Upper lobe of right lung (tissue), 1 donor: ENCODE data around the gene EMX2. TPM values are rescaled to one million over a fixed set of nuclear protein-coding genes. Genes with fewer than 3 reads are reported as not detected.

Source experiments
- ATAC-seq: fragments of 200-7000 bp; cut with Tn5 transposase; one replicate; pipeline ENCODE4 v1.9.1; 2020; ENCODE audit warnings: mild to moderate bottlenecking, moderate library complexity
- DNase-seq: peaks from one replicate; pipeline ENCODE4 v3.0.0-alpha.2; 2020
- H3K27ac ChIP-seq: fragments of 200-600 bp; one replicate; pipeline ENCODE4 v1.8.0; 2022
- H3K27me3 ChIP-seq: fragments of 200-600 bp; one replicate; pipeline ENCODE4 v1.8.0; 2022; ENCODE audit warnings: mild to moderate bottlenecking
- H3K36me3 ChIP-seq: fragments of 200-600 bp; one replicate; pipeline ENCODE4 v1.8.0; 2022
- H3K4me1 ChIP-seq: fragments of 200-600 bp; one replicate; pipeline ENCODE4 v1.8.0; 2022
- H3K4me3 ChIP-seq: fragments of 200-600 bp; one replicate; pipeline ENCODE4 v1.8.0; 2022; ENCODE audit warnings: mild to moderate bottlenecking
- H3K9me3 ChIP-seq: fragments of 200-600 bp; one replicate; pipeline ENCODE4 v1.8.0; 2022
- intact Hi-C: fragments of 100-400 bp; cut with DNase I; formaldehyde crosslinking; loops from one replicate; pipeline ENCODE4 v1.11.0; 2022
- total RNA-seq: library from RNA; stranded (reverse); fragmentation: NEBNext Ultra II Directional; extraction: Animal tissue kit (Norgen Biotek cat#: 25700); gene quantifications from one replicate; pipeline ENCODE4 v1.2.1, GENCODE V29; 2021
- TF ChIP-seq, protein P1 (sequence below): fragments of 200-600 bp; IDR thresholded peaks from one replicate; pipeline ENCODE4 v1.8.0; 2022; ENCODE audit warnings: antibody characterized with exemption
- donor health status: DM: no; HTN: yes; CAD: no; lungs with severe emphysema.

EMX2 gene
- total RNA-seq, 1 donor from 2014 or later: not detected

DNA sequence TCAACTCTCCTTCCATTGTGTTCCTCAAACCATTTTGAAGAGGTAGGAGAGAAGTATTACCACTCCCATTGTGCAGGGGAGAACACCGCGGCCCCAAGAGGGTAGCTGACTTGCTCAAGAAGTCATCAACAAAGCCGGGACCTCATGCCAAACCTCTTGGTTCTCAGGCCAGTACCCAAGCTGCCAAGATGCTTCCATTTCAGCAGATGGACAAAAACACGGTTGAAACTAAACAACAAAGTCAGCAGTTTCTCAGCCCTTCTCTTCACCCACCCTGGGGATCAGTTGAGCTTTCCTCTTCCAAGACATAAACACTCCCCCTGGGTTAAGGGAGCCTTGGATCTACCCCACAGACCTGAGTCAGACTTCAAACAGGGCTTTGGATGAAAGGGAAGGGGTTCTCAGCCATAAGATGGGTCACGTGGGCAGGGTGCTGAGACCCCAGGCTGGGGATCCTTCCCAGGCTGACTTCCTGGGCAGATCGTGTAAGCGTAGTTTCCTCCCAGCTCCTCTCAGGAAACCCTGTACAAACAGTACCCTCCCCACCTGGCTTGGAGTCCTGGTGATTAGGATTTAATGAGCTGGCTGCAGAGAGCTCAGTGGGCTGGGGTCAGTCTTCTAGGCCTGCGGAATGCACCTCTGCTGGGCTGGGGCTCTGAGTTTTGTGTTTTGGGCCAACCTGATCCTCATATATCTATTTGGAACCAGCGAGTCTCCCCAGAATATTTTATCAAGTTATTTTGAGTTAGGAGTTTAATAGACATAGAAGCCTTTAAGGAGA lies 27.3 kb downstream of the EMX2 start:
- Histone ChIP-seq H3K27ac (no peak overlapping the region), H3K9me3 (no peaks in the 10 kb centered on the region), H3K4me3 (no peak overlapping the region), H3K27me3 (peaks cover 28% of the 10 kb centered on the region), H3K36me3 (no peaks in the 10 kb centered on the region), H3K4me1 (no peaks in the 10 kb centered on the region)
- DNase-seq (no peak), ATAC-seq (no peak)
- intact Hi-C loops: no loop called here
- TF ChIP-seq, protein P1, sequence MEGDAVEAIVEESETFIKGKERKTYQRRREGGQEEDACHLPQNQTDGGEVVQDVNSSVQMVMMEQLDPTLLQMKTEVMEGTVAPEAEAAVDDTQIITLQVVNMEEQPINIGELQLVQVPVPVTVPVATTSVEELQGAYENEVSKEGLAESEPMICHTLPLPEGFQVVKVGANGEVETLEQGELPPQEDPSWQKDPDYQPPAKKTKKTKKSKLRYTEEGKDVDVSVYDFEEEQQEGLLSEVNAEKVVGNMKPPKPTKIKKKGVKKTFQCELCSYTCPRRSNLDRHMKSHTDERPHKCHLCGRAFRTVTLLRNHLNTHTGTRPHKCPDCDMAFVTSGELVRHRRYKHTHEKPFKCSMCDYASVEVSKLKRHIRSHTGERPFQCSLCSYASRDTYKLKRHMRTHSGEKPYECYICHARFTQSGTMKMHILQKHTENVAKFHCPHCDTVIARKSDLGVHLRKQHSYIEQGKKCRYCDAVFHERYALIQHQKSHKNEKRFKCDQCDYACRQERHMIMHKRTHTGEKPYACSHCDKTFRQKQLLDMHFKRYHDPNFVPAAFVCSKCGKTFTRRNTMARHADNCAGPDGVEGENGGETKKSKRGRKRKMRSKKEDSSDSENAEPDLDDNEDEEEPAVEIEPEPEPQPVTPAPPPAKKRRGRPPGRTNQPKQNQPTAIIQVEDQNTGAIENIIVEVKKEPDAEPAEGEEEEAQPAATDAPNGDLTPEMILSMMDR: no peak

DNA sequence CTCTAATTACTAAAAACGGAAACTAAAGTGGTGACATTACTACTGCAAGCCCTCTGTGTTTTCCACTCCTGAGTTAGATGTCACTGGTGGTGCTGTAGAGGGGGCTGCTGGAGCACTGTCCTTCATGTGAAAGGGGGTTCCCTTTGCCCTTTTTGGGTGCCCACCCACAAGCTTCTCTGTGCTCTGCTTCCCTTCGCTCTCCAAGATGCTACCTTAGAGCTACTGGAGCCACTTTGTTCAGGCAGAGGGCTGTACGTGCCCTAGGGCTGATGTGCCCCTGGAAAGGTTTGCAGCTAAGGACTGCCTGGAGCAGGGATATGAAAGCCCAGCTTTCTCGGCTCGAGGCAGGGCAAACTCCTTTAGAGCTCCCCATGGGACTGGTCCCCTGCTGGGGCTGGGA lies 28.3 kb downstream of the EMX2 start:
- intact Hi-C loops: no loop called here
- H3K36me3 ChIP-seq: no peaks in the 10 kb centered on the region
- TF ChIP-seq, protein P1: no peak
- H3K4me1 ChIP-seq: no peaks in the 10 kb centered on the region
- ATAC-seq (no peak), DNase-seq (no peak)
- H3K27ac ChIP-seq: no peak overlapping the region
- peaks cover 31% of the 10 kb centered on the region for H3K27me3 ChIP-seq
- H3K9me3 ChIP-seq: no peaks in the 10 kb centered on the region
- no peak overlapping the region for H3K4me3 ChIP-seq

DNA sequence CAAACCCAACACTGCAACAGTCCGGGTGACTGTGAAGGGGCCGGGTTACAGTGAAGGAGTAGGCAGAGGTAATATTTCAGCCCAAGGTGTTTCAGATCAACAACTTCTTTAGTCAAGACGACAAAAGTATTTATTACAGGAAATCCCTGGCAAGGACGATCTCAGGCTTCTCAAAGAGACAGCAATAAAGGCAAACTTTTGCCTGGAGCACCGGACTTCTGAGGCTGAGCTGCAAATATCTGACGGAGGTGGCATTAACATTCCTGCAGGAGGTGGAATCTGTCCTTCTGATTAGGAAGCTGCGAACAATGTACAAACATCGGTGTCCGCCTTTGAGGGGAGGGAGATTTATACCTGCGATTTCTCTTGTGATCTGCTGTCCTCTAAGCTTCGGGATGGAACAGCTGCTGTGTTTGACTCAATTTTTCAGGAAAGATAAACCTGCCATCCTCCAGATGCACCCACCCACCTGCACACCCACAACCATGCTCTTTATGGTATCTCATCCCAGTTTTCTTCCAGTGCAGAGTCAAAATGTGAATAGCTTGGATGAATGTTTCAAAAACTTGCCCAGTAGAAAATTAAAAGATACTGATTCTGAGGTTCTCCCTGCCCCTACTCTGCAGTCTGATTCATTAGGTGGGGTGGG lies 32.1 kb downstream of the EMX2 start:
- intact Hi-C loops: no loop called here
- Histone ChIP-seq H3K9me3 (no peaks in the 10 kb centered on the region), H3K36me3 (no peaks in the 10 kb centered on the region), H3K4me1 (no peaks in the 10 kb centered on the region), H3K4me3 (no peak overlapping the region), H3K27me3 (peaks cover 41% of the 10 kb centered on the region), H3K27ac (no peak overlapping the region)
- TF ChIP-seq, protein P1: no peak
- no peak for DNase-seq
- no peak for ATAC-seq

DNA sequence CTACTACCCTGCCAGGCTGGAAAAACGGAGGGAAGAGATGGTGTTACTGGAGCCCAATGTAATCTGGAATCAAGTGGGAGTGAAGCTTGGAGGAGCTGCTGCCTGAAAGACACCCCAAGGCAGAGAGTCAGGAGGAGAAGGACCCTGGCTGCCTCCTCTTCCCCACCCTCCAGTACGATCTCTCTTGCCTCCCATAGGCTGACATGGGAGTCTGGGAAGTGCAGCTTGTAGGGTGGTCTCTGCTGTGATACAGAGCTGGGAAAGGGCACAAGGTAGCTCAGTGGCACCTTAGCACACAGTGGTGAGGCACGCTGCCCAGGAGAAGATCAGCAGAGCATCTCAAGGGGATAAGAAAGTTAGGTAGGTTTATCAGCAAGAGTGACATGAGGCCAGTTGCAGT lies 35.9 kb downstream of the EMX2 start:
- Histone ChIP-seq H3K27ac (no peak overlapping the region), H3K27me3 (peaks cover 29% of the 10 kb centered on the region), H3K9me3 (no peaks in the 10 kb centered on the region), H3K36me3 (no peaks in the 10 kb centered on the region), H3K4me3 (no peak overlapping the region), H3K4me1 (no peaks in the 10 kb centered on the region)
- intact Hi-C loops: no loop called here
- TF ChIP-seq, protein P1: no peak
- ATAC-seq: no peak
- DNase-seq: peak; percentile 17

DNA sequence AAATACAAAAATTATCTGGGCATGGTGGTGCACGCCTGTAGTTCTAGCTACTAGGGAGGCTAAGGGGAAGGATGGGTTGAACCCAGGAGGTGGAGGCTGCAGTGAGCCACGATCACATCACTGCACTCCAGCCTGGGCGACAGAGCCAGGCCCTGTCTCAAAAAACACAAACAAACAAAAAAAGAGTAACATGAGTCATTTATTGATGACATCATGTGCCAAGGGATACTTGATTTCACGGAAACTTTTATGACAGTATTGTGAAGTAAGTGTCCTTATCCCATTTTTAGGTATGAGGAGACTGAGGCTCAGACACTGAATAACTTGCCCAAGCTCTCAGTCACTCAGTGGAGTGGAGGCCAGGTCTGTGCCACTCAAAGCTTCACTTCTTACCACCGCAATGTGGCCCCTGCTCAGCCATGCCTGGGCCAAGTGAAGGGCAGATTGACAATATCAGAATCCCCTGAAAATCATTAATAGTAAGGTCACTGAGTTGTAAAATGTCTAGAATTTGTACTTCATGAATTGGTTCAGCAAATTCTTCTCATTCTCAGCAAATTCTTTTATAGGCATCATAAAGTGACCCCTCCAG lies 36.5 kb downstream of the EMX2 start:
- intact Hi-C loops: no loop called here
- H3K27me3 ChIP-seq: peaks cover 33% of the 10 kb centered on the region
- no peak overlapping the region for H3K4me3 ChIP-seq
- no peaks in the 10 kb centered on the region for H3K36me3 ChIP-seq
- no peak overlapping the region for H3K27ac ChIP-seq
- no peaks in the 10 kb centered on the region for H3K9me3 ChIP-seq
- peak; percentile 30 for DNase-seq
- TF ChIP-seq, protein P1: no peak
- ATAC-seq: no peak
- H3K4me1 ChIP-seq: no peaks in the 10 kb centered on the region
